BLaER1 (cell line): ENCODE measurements around the gene AMIGO2.

ENCODE experiments used
- H3K27ac ChIP-seq: shearing (Covaris generic); formaldehyde crosslinking; 2 replicates; pipeline ENCODE4 v1.8.1; 2022
- H3K27me3 ChIP-seq: shearing (Covaris generic); formaldehyde crosslinking; 2 replicates; pipeline ENCODE4 v1.8.1; 2022
- H3K36me3 ChIP-seq: shearing (Covaris generic); formaldehyde crosslinking; 2 replicates; pipeline ENCODE4 v1.8.1; 2022
- H3K4me1 ChIP-seq: shearing (Covaris generic); formaldehyde crosslinking; 2 replicates; pipeline ENCODE4 v1.8.1; 2022
- H3K4me2 ChIP-seq: shearing (Covaris generic); formaldehyde crosslinking; 2 replicates; pipeline ENCODE4 v1.8.1; 2022
- H3K4me3 ChIP-seq: shearing (Covaris generic); formaldehyde crosslinking; 2 replicates; pipeline ENCODE4 v1.8.1; 2022
- H3K9ac ChIP-seq: shearing (Covaris generic); formaldehyde crosslinking; 2 replicates; pipeline ENCODE4 v1.8.1; 2022
- H3K9me3 ChIP-seq: shearing (Covaris generic); formaldehyde crosslinking; 2 replicates; pipeline ENCODE4 v1.8.1; 2022
- H4K20me1 ChIP-seq: shearing (Covaris generic); formaldehyde crosslinking; 2 replicates; pipeline ENCODE4 v1.8.1; 2022
- Cebpa-rat ChIP-seq: shearing (Covaris generic); IDR thresholded peaks from 2 replicates; pipeline ENCODE4 v1.8.1; 2022

Gene AMIGO2

DNA sequence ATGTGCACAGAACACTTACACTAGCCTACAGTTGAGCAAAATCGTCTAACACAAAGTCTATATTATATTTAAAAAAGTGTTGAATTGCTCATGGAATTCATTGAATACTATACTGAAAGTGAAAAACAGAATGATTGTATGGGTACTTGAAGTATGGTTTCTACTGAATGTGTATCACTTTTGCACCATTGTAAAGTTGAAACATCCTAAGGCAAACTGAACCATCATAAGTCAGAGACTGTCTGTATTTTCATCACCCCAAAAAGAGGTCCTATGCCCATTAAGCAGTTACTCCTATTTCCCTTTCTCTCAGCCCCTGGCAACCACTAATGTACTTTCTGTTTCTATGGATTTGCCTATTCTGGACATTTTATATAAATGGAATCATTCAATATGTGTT, 4.4 kb upstream of the AMIGO2 start:
- Histone ChIP-seq H4K20me1 (no peaks in the 10 kb centered on the region; the same call in 1 of the 2 replicates), H3K4me2 (no peak overlapping the region), H3K36me3 (no peaks in the 10 kb centered on the region), H3K9me3 (no peaks in the 10 kb centered on the region), H3K27me3 (peaks cover 32% of the 10 kb centered on the region), H3K9ac (no peak overlapping the region), H3K27ac (no peak overlapping the region), H3K4me1 (peaks cover 17% of the 10 kb centered on the region), H3K4me3 (no peak overlapping the region)
- TF ChIP-seq Cebpa-rat, result no peak

- no peak overlapping the region for H3K4me2 ChIP-seq
- H3K9me3 ChIP-seq, result no peaks in the 10 kb centered on the region
- peaks cover 21% of the 10 kb centered on the region for H3K4me1 ChIP-seq
- no peaks in the 10 kb centered on the region; the same call in 1 of the 2 replicates for H4K20me1 ChIP-seq
- H3K4me3 ChIP-seq, result no peak overlapping the region
- TF ChIP-seq Cebpa-rat, result no peak
- H3K27ac ChIP-seq, result no peak overlapping the region
- H3K36me3 ChIP-seq, result no peaks in the 10 kb centered on the region
- peaks cover 44% of the 10 kb centered on the region for H3K27me3 ChIP-seq
- no peak overlapping the region for H3K9ac ChIP-seq
Measured at GRCh38 chr12:47082796-47083621, 3.2 kb upstream of the AMIGO2 start.

DNA sequence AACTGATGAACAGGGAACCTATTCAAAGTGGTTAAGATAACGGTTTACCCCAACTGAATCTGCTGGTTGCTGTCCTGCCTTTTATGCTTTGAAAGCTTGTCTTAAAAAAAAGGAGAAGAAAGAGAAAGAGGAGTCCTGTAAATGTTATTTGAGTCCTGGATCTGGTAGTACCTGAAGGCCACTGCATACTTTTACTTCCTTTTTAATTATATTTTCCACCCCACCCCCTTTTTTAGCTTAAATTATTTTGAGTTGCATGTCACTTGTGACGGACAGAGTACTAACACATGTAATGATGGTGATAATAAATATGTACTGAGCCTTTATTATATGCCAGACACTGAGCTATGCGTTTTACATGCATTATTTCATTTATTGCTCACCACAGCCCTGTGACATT, 2.5 kb upstream of the AMIGO2 start:
- Histone ChIP-seq H3K27me3 (peaks cover 51% of the 10 kb centered on the region), H3K36me3 (no peaks in the 10 kb centered on the region), H3K4me3 (no peak overlapping the region), H3K9me3 (no peaks in the 10 kb centered on the region), H3K4me2 (no peak overlapping the region), H4K20me1 (no peaks in the 10 kb centered on the region; the same call in 1 of the 2 replicates), H3K27ac (no peak overlapping the region), H3K9ac (no peak overlapping the region), H3K4me1 (peaks cover 21% of the 10 kb centered on the region)
- no peak for TF ChIP-seq Cebpa-rat

DNA sequence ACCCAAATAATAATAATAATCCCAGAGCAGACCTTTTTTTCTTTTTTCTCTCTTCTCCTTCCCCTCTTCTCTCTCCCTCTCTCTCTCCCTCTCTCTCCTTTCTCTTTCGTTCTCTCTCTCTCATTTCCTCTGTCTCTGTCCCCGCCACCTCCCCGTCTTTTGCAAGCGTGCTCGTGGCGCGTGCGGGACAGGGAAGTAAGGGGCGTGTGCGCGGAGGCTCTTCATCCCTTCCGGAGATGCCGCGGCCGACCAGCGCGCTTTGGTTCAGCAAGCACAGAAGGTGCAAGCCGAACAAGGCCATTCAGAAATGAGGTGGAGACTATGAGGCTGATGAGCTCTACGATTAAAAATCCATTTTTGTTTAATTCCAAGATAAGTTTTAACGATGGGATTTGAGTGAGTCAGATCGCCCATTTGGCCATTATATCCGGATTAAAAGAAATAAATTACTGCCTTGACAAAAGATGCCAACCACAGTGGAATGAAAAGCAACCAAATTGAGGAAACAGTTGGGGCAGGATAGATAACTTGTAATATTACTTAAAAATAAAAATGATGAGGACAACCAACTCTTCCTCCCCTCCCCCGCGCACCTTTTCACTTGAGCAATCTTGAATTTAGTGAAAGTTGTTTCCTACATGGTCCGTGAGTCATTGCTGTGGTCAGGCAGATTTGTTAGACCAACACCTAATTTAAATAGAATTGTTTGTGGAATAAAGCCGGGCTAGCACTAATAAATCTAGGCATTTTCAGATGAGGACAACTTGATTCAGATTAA, 1.2 kb upstream of the AMIGO2 start:
- Histone ChIP-seq H3K9me3 (no peaks in the 10 kb centered on the region), H3K4me3 (peak overlapping the region; percentile 71), H3K27me3 (peaks cover 56% of the 10 kb centered on the region), H3K9ac (no peak overlapping the region), H3K36me3 (no peaks in the 10 kb centered on the region), H3K27ac (no peak overlapping the region), H3K4me2 (peak overlapping the region; percentile 96), H4K20me1 (no peaks in the 10 kb centered on the region; the same call in 1 of the 2 replicates), H3K4me1 (peaks cover 21% of the 10 kb centered on the region)
- TF ChIP-seq Cebpa-rat, result no peak

DNA sequence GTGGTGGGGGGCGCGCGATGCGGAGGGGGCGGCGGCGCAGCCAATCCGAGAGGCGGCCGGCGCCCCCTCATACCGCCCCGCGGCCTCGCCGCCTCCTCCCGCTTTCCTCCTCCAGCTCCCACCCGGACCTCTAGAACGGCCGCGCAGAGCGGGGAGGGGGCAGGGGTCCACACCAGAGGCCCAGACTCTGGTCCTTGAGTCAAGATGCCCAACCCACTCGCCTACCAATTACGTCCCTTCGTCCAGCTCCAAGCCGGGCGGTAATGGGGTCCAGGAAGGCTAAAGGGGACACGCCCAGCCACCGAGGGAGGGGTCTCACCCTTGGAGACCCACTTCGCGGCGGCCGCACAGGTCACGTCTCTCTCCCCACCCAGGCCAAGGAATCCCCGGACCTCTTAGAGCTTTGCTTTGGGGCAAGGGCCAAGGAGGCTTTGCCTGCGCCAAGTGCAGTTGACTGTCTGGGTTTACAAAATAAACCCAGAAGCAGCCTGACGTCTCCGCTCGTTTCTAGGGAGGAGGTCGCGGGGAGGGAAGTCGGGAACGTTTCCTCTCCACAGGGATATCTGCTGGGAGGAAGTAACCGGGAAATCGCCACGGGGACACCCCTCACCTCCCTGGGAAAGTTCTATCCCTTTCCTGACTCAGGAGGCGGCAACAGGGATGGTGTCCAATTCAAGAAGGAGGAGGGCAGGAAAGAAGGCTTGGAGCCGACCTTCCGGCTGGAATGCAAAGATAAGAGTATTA, 394 bp upstream of the AMIGO2 start:
- Histone ChIP-seq H3K27me3 (peaks cover 58% of the 10 kb centered on the region), H3K9ac (peak overlapping the region; percentile 47; the same call in 1 of the 2 replicates), H3K36me3 (no peaks in the 10 kb centered on the region), H3K9me3 (no peaks in the 10 kb centered on the region), H3K4me2 (peak overlapping the region; percentile 96), H3K4me3 (peak overlapping the region; percentile 71), H3K4me1 (peaks cover 21% of the 10 kb centered on the region), H3K27ac (no peak overlapping the region), H4K20me1 (no peaks in the 10 kb centered on the region; the same call in 1 of the 2 replicates)
- no peak for TF ChIP-seq Cebpa-rat

DNA sequence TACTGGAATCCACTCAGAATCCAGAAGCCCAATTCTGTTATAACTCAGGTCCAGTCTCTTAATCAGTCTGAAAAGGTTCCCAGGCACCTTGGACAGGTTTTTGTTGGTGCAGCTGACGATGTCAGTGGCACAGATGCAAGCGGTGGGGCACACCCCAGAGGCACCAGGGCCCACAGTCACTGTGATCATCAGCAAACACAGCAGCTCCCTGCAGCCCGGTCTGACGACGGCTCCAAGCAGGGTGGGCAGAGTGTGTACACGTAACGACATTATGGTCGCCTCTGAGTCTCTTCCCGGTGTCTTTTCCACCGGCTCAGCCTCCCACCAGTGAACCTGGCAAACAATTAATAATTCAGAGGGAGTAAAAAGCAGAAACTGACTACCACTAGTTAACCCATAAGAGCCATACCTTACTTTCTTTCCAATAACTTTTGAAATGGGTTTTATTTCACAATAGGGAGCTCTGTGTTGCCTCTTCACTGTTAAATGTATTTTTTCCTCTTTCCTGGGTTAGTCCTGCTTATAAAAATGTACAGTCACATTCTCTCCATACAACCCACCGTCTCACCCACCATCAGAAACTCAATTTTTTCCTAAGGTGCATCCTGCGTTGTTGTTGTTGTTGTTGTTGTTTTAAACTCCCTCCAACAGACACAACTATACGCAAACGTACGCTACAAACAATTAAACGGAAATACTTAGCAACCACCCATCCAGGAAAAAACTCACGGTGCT, 859 bp downstream of the AMIGO2 start:
- Histone ChIP-seq H3K9ac (no peak overlapping the region), H3K4me1 (peaks cover 21% of the 10 kb centered on the region), H3K27ac (no peak overlapping the region), H3K4me2 (peak overlapping the region; percentile 96), H3K27me3 (peaks cover 58% of the 10 kb centered on the region), H4K20me1 (no peaks in the 10 kb centered on the region; the same call in 1 of the 2 replicates), H3K36me3 (no peaks in the 10 kb centered on the region), H3K4me3 (peak overlapping the region; percentile 71), H3K9me3 (no peaks in the 10 kb centered on the region)
- TF ChIP-seq Cebpa-rat, result no peak

DNA sequence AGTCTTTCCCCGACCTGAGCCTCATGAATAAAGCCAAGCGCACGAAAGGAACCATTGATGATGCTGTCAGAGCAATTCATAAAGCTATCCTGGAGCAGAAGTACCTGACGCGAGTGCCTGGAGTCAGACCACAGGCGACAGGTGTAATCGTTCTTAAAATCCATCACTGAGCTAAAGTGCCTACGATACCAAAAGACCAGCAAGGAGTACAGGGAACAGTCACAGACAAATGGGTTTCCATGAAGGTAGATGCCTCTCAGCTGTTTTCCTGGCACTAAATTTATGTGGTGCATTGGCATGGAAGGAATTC, 1.7 kb downstream of the AMIGO2 start:
- H3K9me3 ChIP-seq, result no peaks in the 10 kb centered on the region
- no peak overlapping the region for H3K9ac ChIP-seq
- peaks cover 58% of the 10 kb centered on the region for H3K27me3 ChIP-seq
- TF ChIP-seq Cebpa-rat, result no peak
- H4K20me1 ChIP-seq, result no peaks in the 10 kb centered on the region; the same call in 1 of the 2 replicates
- no peak overlapping the region for H3K27ac ChIP-seq
- no peak overlapping the region for H3K4me2 ChIP-seq
- H3K4me1 ChIP-seq, result peaks cover 21% of the 10 kb centered on the region
- H3K36me3 ChIP-seq, result no peaks in the 10 kb centered on the region
- no peak overlapping the region for H3K4me3 ChIP-seq

- Histone ChIP-seq H3K36me3 (no peaks in the 10 kb centered on the region), H3K4me1 (peaks cover 21% of the 10 kb centered on the region), H3K27ac (no peak overlapping the region), H3K4me2 (no peak overlapping the region), H3K4me3 (no peak overlapping the region), H3K9me3 (no peaks in the 10 kb centered on the region), H3K27me3 (peaks cover 58% of the 10 kb centered on the region), H3K9ac (no peak overlapping the region), H4K20me1 (no peaks in the 10 kb centered on the region; the same call in 1 of the 2 replicates)
- no peak for TF ChIP-seq Cebpa-rat
Measured at GRCh38 chr12:47077206-47078085, 2.3 kb downstream of the AMIGO2 start.
